ENCODE results near the gene EVC2.

Gene EVC2

DNA sequence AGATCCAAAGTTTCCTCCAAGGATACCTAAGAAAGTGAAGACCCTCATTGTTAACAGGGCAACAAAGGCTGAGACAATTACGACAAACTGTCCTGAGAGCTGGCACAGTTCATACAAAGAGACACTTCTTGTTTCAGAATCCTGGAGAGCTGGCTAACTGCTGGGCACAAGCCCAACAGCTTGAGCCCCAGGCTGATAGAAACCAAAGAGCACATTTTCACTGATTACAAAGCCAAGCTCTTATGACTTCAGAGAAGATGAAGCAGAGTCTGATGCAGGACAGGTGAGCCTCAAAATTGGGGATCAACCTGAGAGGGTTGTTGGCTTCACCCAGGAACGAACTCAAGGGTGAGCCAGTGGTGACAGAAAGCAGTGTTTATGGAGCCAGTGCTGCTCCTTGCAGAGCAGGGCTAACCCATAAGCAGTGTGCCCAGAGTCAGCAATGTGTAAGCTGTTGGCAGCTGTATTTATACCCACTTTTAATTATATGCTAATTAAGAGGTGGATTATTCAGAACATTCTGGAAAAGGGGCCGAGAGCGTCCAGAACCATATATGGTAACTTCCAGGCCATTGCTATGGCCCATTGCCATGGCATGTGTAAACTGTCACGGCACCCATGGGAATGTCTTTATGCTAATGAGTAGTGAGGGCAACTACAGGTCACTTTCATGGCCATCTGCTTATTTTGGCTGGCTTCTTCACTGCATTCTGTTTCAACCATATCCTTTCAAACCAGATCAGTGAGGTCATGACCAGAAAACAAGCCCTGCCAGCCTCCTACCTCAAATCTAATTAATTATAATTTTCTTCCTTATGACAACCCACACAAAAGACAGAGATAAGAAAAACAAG is 183.7 kb downstream of the EVC2 start:
- no peak for DNase-seq (ENCODE audit: low read depth in 1 of 2, low spot score in 1 of 2)

- DNase-seq (ENCODE audit: low read depth in 1 of 2, low spot score in 1 of 2) = no peak
Measured at GRCh38 chr4:5517372-5517771, 191.0 kb downstream of the EVC2 start.

- no peak for DNase-seq (ENCODE audit: low read depth in 1 of 2, low spot score in 1 of 2)
Measured at GRCh38 chr4:5515646-5516045, 192.7 kb downstream of the EVC2 start.
